ENCODE measurements around the gene CCDC47. TPM values are rescaled to one million over a fixed set of nuclear protein-coding genes. Genes with fewer than 3 reads are reported as not detected.

CCDC47 gene
- total and polyA plus RNA-seq, 8 donors, result 81.6 to 111 (median 89.4) TPM

DNA sequence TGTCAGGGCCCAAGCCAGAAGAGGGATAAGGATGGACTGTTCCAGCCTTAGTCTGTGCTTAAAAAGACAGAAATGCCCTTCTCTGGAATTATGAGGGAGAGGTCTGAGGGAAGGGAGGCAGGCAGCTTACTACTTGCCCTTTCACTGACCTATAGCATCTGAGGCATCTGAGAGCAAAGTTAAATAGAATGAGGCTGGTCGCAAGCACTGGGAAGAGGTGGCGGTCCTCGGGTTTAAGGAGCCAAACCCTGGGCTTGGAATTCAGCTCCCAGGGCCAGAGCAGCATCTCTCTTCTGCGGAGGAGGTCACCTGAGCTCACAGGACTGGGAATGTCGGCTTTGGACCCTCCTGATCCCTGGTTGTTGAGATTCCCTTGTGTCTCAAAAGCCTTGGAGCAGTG, 70.4 kb downstream of the CCDC47 start:
- H3K27me3 ChIP-seq, result no peaks in the 10 kb centered on the region
- ATAC-seq, result no peak
- no peak overlapping the region for H3K4me3 ChIP-seq
- intact Hi-C loops (cut with DNase I), result no loop called here
- DNase-seq, result no peak
- H3K36me3 ChIP-seq, result peaks cover 0 to 47% of the 10 kb centered on the region in 2 donors
- TF ChIP-seq, protein P1, sequence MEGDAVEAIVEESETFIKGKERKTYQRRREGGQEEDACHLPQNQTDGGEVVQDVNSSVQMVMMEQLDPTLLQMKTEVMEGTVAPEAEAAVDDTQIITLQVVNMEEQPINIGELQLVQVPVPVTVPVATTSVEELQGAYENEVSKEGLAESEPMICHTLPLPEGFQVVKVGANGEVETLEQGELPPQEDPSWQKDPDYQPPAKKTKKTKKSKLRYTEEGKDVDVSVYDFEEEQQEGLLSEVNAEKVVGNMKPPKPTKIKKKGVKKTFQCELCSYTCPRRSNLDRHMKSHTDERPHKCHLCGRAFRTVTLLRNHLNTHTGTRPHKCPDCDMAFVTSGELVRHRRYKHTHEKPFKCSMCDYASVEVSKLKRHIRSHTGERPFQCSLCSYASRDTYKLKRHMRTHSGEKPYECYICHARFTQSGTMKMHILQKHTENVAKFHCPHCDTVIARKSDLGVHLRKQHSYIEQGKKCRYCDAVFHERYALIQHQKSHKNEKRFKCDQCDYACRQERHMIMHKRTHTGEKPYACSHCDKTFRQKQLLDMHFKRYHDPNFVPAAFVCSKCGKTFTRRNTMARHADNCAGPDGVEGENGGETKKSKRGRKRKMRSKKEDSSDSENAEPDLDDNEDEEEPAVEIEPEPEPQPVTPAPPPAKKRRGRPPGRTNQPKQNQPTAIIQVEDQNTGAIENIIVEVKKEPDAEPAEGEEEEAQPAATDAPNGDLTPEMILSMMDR (IDR thresholded peaks at IDR 0.05), result no peak
- H3K9me3 ChIP-seq, result no peaks in the 10 kb centered on the region
- peak overlapping the region in 1 of 2 donors; percentile 89 for H3K27ac ChIP-seq
- peaks cover 0 to 62% of the 10 kb centered on the region in 2 donors for H3K4me1 ChIP-seq

DNA sequence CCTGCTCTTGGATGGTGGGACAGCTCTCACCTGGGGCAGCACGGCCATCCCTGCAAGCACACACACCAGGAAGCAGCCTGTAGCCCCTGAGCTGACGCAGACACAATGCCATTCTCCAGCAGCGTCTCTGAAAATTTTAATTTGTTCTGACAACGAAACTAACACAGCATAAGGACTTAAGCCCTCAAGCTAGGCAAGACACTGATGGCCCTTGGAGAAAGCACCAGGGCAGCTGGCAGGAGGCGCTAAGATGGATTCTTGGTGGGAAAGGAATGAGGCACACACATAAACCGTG, 70.7 kb downstream of the CCDC47 start:
- Histone ChIP-seq H3K4me1 (peaks cover 2 to 65% of the 10 kb centered on the region in 2 donors), H3K9me3 (no peaks in the 10 kb centered on the region), H3K27me3 (no peaks in the 10 kb centered on the region), H3K27ac (peak overlapping the region in 1 of 2 donors; percentile 89), H3K36me3 (peaks cover 0 to 46% of the 10 kb centered on the region in 2 donors), H3K4me3 (no peak overlapping the region)
- intact Hi-C loops (cut with DNase I), result no loop called here
- DNase-seq (no peak), ATAC-seq (no peak)
- TF ChIP-seq, protein P1 (IDR thresholded peaks at IDR 0.05), result no peak

DNA sequence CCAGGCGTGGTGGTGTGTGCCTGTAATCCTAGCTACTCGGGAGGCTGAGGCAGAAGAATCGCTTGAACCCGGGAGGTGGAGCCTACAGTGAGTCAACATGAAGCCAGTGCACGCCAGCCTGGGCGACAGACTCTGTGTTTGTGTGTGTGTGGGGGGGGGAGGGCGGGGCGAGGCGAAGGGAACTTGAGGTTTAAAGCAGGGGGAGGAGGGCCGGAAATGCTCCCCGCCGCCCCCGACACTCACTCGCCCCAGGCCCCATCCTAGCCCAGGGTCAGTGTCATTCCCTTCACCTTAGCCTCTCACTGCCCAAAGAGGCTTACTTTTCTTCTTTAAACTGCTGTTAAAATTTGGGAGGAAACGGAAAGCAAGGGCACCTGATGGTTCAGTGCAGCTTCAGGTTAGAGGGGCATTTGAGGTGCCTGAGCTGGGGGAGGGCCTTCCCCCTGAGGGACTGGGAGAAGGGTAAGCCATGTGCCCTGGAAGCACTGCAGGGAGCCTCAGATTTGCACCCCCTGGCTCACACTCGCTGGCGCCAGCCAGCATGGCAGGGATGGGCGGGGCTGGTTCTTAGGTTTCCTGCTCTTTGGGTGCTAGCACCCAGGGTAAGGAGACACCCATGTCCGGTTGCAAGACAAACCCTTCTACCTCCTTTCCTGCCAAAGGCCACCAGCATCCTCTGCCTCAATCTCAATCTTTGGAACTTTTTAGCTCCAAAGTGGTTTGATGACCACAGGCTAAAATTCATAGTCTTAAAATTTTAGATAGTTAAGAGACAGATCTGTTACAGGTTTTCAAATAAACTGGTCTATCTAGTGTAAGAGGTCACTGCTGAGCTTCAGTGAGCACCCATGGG, 71.3 kb downstream of the CCDC47 start:
- DNase-seq, result peak in 2 of 4 donors; percentile 71 to 85
- peaks cover 3 to 70% of the 10 kb centered on the region in 2 donors for H3K4me1 ChIP-seq
- TF ChIP-seq, protein P1 (IDR thresholded peaks at IDR 0.05), result no peak
- no peaks in the 10 kb centered on the region for H3K27me3 ChIP-seq
- peak overlapping the region in 1 of 2 donors; percentile 61 for H3K4me3 ChIP-seq
- peak overlapping the region; percentile 84 to 89 for H3K27ac ChIP-seq
- intact Hi-C loops (cut with DNase I), result no loop called here
- peak; percentile 4 for ATAC-seq
- no peaks in the 10 kb centered on the region for H3K9me3 ChIP-seq
- peaks cover 0 to 41% of the 10 kb centered on the region in 2 donors for H3K36me3 ChIP-seq

DNA sequence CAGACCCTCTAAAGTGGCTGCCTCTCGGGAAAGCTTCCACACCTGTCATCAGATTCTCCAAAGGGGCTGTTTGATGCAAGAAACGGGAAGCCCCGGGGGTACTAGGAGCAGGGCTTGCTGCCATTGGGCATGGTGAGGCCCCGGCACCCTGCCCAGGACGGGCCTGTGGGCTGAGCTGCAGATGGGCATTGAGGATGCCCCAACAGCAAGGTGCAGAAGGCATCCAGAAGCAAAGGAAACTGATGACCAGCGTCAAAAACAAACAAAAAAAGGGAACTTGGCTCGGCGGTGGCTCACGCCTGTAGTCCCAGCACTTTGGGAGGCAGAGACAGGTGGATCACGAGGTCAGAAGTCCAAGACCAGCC, 72.0 kb downstream of the CCDC47 start:
- DNase-seq (peak in 1 of 4 donors; percentile 78), ATAC-seq (no peak)
- no peaks in the 10 kb centered on the region for H3K27me3 ChIP-seq
- intact Hi-C loops (cut with DNase I), result no loop called here
- peak overlapping the region; percentile 84 to 89 for H3K27ac ChIP-seq
- no peaks in the 10 kb centered on the region for H3K9me3 ChIP-seq
- H3K36me3 ChIP-seq, result peaks cover 0 to 35% of the 10 kb centered on the region in 2 donors
- peaks cover 3 to 74% of the 10 kb centered on the region in 2 donors for H3K4me1 ChIP-seq
- peak overlapping the region in 1 of 2 donors; percentile 61 for H3K4me3 ChIP-seq
- TF ChIP-seq, protein P1 (IDR thresholded peaks at IDR 0.05), result no peak

DNA sequence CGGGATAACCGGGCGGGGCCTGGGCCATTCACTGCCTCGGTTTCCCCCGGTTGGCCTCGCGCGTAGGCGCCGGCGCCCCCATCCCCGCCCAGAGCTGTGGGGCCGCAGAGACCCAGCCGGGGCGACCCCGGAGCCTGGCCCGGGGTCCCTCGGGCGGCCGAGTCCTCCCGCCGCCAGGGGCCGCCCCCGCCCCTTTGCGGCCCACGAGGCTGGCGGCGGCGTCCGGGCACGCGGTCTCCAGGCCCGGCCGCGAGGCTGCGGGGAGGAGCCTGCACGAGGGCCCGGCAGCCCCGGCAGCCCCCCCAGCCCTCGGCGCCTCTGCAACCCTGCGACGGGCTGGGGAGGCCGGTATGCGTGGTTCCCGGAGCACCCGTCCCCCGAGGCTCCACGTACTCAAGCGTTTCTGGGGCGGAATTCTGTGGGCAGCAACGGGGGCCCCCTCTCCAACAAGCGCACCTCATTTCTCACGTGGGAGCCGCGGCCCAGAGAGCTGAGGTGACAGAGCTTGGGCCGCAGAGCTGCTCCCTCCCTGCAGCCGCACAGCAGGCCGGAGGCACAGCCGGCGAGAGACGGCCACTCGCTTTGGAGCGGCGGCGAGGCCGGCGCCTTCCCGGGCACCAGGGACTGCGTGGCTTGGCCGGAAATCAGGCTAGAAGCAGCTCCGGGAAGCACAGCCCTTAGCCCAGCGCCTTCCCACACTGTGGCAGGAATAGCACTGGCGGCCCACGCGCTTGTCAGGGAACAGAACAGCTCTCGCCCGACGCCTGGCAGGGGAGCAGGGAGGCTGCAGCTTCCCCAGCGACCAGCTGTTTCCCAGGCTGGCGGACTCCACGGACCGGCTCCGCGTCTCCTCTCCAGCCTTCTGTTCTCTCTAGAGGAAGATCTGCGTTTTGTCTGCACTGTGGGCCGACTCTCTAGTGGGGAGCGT, 72.6 kb downstream of the CCDC47 start:
- H3K4me1 ChIP-seq, result peaks cover 3 to 71% of the 10 kb centered on the region in 2 donors
- ATAC-seq (peak; percentile 13), DNase-seq (peak in 3 of 4 donors; percentile 29 to 88 (median 74))
- H3K9me3 ChIP-seq, result no peaks in the 10 kb centered on the region
- intact Hi-C loops (cut with DNase I), result no loop called here
- TF ChIP-seq, protein P1 (IDR thresholded peaks at IDR 0.05), result no peak
- H3K27me3 ChIP-seq, result no peaks in the 10 kb centered on the region
- H3K27ac ChIP-seq, result peak overlapping the region; percentile 84 to 89
- peak overlapping the region; percentile 46 to 61 for H3K4me3 ChIP-seq
- peaks cover 0 to 32% of the 10 kb centered on the region in 2 donors for H3K36me3 ChIP-seq

All from left lung (tissue), 10 donors.